ENCODE results near the gene CAMK2A.

GRCh38 chr5:150258130-150258529 is 31.4 kb downstream of the CAMK2A start:
- TF ChIP-seq, protein P1, sequence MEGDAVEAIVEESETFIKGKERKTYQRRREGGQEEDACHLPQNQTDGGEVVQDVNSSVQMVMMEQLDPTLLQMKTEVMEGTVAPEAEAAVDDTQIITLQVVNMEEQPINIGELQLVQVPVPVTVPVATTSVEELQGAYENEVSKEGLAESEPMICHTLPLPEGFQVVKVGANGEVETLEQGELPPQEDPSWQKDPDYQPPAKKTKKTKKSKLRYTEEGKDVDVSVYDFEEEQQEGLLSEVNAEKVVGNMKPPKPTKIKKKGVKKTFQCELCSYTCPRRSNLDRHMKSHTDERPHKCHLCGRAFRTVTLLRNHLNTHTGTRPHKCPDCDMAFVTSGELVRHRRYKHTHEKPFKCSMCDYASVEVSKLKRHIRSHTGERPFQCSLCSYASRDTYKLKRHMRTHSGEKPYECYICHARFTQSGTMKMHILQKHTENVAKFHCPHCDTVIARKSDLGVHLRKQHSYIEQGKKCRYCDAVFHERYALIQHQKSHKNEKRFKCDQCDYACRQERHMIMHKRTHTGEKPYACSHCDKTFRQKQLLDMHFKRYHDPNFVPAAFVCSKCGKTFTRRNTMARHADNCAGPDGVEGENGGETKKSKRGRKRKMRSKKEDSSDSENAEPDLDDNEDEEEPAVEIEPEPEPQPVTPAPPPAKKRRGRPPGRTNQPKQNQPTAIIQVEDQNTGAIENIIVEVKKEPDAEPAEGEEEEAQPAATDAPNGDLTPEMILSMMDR (IDR thresholded peaks at IDR 0.05): no peak
- TF ChIP-seq MAFK (IDR thresholded peaks at IDR 0.05; ENCODE audit: partially characterized antibody) (no peak), GATA3 (IDR thresholded peaks at IDR 0.05; ENCODE audit: borderline replicate concordance) (no peak), CBX2 (IDR thresholded peaks at IDR 0.05; ENCODE audit: borderline replicate concordance, low read depth) (no peak), CEBPB (IDR thresholded peaks at IDR 0.05) (no peak), ZC3H11A (IDR thresholded peaks at IDR 0.05) (no peak), NPAS2 (CRISPR knock-in tag; IDR thresholded peaks at IDR 0.05; ENCODE audit: borderline replicate concordance) (no peak), SMC3 (IDR thresholded peaks at IDR 0.05) (no peak), RFX5 (IDR thresholded peaks at IDR 0.05) (no peak), BHLHE40 (IDR thresholded peaks at IDR 0.05; ENCODE audit: low read depth, low read length) (no peak), SREBF2 (IDR thresholded peaks at IDR 0.05) (no peak)

Measured in A549 (cell line).